Measurements from ENCODE around the gene ADK. TPM values are rescaled to one million over a fixed set of nuclear protein-coding genes. Genes with fewer than 3 reads are reported as not detected.
A peak's percentile ranks its signal among the peaks of the same experiment; 100 is the strongest.

The ADK gene
- polyA plus RNA-seq, 1 donor (not counting 4 experiments of a cell fraction or from before 2014, with no cell fraction given), result 139 TPM

- Histone ChIP-seq H3K4me2 (ENCODE audit: control insufficient read depth, extremely low read depth, insufficient read depth, low read depth, low read length) (no peak overlapping the region), H3K27ac (ENCODE audit: control insufficient read depth, insufficient read depth, low read length) (no peak overlapping the region), H3K9ac (ENCODE audit: control insufficient read depth, extremely low read depth, insufficient read depth, low read length) (no peak overlapping the region), H3K4me3 (ENCODE audit: control insufficient read depth in 2 of 3, extremely low read depth in 1 of 3, insufficient read depth in 2 of 3, low read depth in 1 of 3, low read length in 3 of 3) (no peak overlapping the region), H3K4me1 (ENCODE audit: control insufficient read depth, extremely low read depth, insufficient read depth, low read length) (no peaks in the 10 kb centered on the region), H3K9me1 (ENCODE audit: control insufficient read depth, extremely low read depth, insufficient read depth, low read length) (no peaks in the 10 kb centered on the region), H4K20me1 (ENCODE audit: control insufficient read depth, extremely low read depth, insufficient read depth, low read length) (no peaks in the 10 kb centered on the region), H3K27me3 (ENCODE audit: control insufficient read depth, extremely low read depth, insufficient read depth, low read length) (no peaks in the 10 kb centered on the region), H3K79me2 (ENCODE audit: control insufficient read depth, insufficient read depth, low read length) (no peaks in the 10 kb centered on the region), H3K9me3 (ENCODE audit: control insufficient read depth, low read depth, low read length) (no peaks in the 10 kb centered on the region), H2AFZ (ENCODE audit: control insufficient read depth, low read length) (no peak overlapping the region), H3K36me3 (ENCODE audit: control insufficient read depth in 2 of 2, extremely low read depth in 1 of 2, insufficient read depth in 2 of 2, low read length in 2 of 2) (peaks cover 0 to 2% of the 10 kb centered on the region in 2 experiments)
- DNase-seq (ENCODE audit: low read depth, low spot score) (no peak), FAIRE-seq (no peak)
- dilution Hi-C loops (cut with MboI; ENCODE audit: extremely low pct_ligation_motif_present, low sequenced_read_pairs), result no loop called here
- no peak for TF ChIP-seq EZH2 (IDR thresholded peaks at IDR 0.05; ENCODE audit: low read length)
- no peak for TF ChIP-seq CTCF (optimal IDR thresholded peaks at IDR 0.05 in 1 of 3, IDR thresholded peaks at IDR 0.05 in 1 of 3, conservative IDR thresholded peaks at IDR 0.05 in 1 of 3; ENCODE audit: extremely low read depth in 1 of 3, insufficient read depth in 2 of 3, low read length in 3 of 3)
Observed at GRCh38 chr10:74431816-74432215, 280.8 kb downstream of the ADK start.

- FAIRE-seq, result peak; percentile 46
- Histone ChIP-seq H3K4me2 (ENCODE audit: control insufficient read depth, extremely low read depth, insufficient read depth, low read depth, low read length) (no peak overlapping the region), H3K4me1 (ENCODE audit: control insufficient read depth, extremely low read depth, insufficient read depth, low read length) (peaks cover 3% of the 10 kb centered on the region), H3K9me3 (ENCODE audit: control insufficient read depth, low read depth, low read length) (no peaks in the 10 kb centered on the region), H3K27me3 (ENCODE audit: control insufficient read depth, extremely low read depth, insufficient read depth, low read length) (no peaks in the 10 kb centered on the region), H3K36me3 (ENCODE audit: control insufficient read depth in 2 of 2, extremely low read depth in 1 of 2, insufficient read depth in 2 of 2, low read length in 2 of 2) (peaks cover 0 to 2% of the 10 kb centered on the region in 2 experiments), H3K4me3 (ENCODE audit: control insufficient read depth in 2 of 3, extremely low read depth in 1 of 3, insufficient read depth in 2 of 3, low read depth in 1 of 3, low read length in 3 of 3) (no peak overlapping the region), H3K9me1 (ENCODE audit: control insufficient read depth, extremely low read depth, insufficient read depth, low read length) (no peaks in the 10 kb centered on the region), H3K9ac (ENCODE audit: control insufficient read depth, extremely low read depth, insufficient read depth, low read length) (no peak overlapping the region), H3K79me2 (ENCODE audit: control insufficient read depth, insufficient read depth, low read length) (no peaks in the 10 kb centered on the region), H4K20me1 (ENCODE audit: control insufficient read depth, extremely low read depth, insufficient read depth, low read length) (no peaks in the 10 kb centered on the region), H3K27ac (ENCODE audit: control insufficient read depth, insufficient read depth, low read length) (no peak overlapping the region), H2AFZ (ENCODE audit: control insufficient read depth, low read length) (no peak overlapping the region)
- dilution Hi-C loops (cut with MboI; ENCODE audit: extremely low pct_ligation_motif_present, low sequenced_read_pairs), result no loop called here
- TF ChIP-seq CTCF (optimal IDR thresholded peaks at IDR 0.05 in 1 of 3, IDR thresholded peaks at IDR 0.05 in 1 of 3, conservative IDR thresholded peaks at IDR 0.05 in 1 of 3; ENCODE audit: extremely low read depth in 1 of 3, insufficient read depth in 2 of 3, low read length in 3 of 3) (no peak), EZH2 (IDR thresholded peaks at IDR 0.05; ENCODE audit: low read length) (no peak)
- DNase-seq (ENCODE audit: low read depth, low spot score), result no peak
Observed at GRCh38 chr10:74432841-74433594, 282.0 kb downstream of the ADK start.
